Neutrophil (primary cell): ENCODE data around the gene SLC13A3.

Experiments
- H3K27ac ChIP-seq: fragments of 200-600 bp; sonication (generic); 2 replicates; pipeline ENCODE4 v1.5.1; 2016; ENCODE audit warnings: mild to moderate bottlenecking, moderate library complexity
- H3K27me3 ChIP-seq: fragments of 200-600 bp; sonication (generic); 2 replicates; pipeline ENCODE4 v1.6.0; 2016; ENCODE audit warnings: mild to moderate bottlenecking
- H3K36me3 ChIP-seq: fragments of 200-600 bp; sonication (generic); 2 replicates; pipeline ENCODE4 v1.5.1; 2017
- H3K4me1 ChIP-seq, 2 experiments: fragments of 200-600 bp in 1 of 2; sonication (generic) in 1 of 2; 1 replicate in 1 of 2; 2 replicates in 1 of 2; pipeline versions ENCODE4 v1.5.1 to v1.6.1; 2013 to 2016; ENCODE audit warnings: low read depth in 1 of 2, low read length in 1 of 2, mild to moderate bottlenecking in 1 of 2, moderate library complexity in 1 of 2; ENCODE audit not compliant: control insufficient read depth in 1 of 2, insufficient read depth in 1 of 2
- H3K4me3 ChIP-seq, 2 experiments: fragments of 200-600 bp in 1 of 2; sonication (generic) in 1 of 2; 1 replicate in 1 of 2; 2 replicates in 1 of 2; pipeline ENCODE4 v1.5.1; 2013 to 2016; ENCODE audit warnings: low read depth in 1 of 2, low read length in 1 of 2, mild to moderate bottlenecking in 1 of 2, moderate library complexity in 1 of 2
- H3K9me3 ChIP-seq: fragments of 200-600 bp; sonication (generic); 2 replicates; pipeline ENCODE4 v1.5.1; 2016
- CTCF ChIP-seq: fragments of 200-600 bp; sonication (generic); IDR thresholded peaks from 2 replicates; pipeline ENCODE4 v1.5.1; 2016; ENCODE audit warnings: antibody characterized with exemption

Gene SLC13A3

GRCh38 chr20:46641424-46641823 is 9.8 kb downstream of the SLC13A3 start:
- peaks cover 13% of the 10 kb centered on the region for H3K27me3 ChIP-seq
- no peaks in the 10 kb centered on the region for H3K4me1 ChIP-seq
- H3K36me3 ChIP-seq: no peaks in the 10 kb centered on the region
- no peak overlapping the region for H3K27ac ChIP-seq
- TF ChIP-seq CTCF: no peak
- no peak overlapping the region for H3K4me3 ChIP-seq
- H3K9me3 ChIP-seq: no peaks in the 10 kb centered on the region

GRCh38 chr20:46640536-46641311 is 10.5 kb downstream of the SLC13A3 start:
- Histone ChIP-seq H3K36me3 (no peaks in the 10 kb centered on the region), H3K4me3 (no peak overlapping the region), H3K4me1 (no peaks in the 10 kb centered on the region), H3K9me3 (no peaks in the 10 kb centered on the region), H3K27me3 (peaks cover 13% of the 10 kb centered on the region), H3K27ac (no peak overlapping the region)
- TF ChIP-seq CTCF: no peak

DNA sequence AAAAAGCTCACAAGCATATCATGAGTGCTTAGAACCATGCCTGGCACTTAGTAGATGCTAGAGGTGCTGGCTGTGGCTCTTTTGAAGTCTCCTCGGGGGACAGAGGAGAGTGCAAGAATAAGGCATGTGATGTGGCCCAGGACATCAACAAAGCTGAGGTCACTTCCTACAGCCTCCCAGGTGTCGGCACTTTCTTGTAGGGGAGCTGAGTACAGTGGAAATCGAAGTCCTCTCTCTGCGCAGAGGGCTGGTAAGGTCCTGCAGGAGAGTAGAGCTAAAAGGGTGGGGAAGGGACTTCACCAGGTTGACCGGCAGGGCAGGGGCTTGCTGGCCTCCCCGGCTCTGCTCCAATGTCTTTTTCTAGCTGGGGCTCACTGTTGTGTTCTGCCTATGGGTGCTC is 11.2 kb downstream of the SLC13A3 start:
- Histone ChIP-seq H3K4me1 (no peaks in the 10 kb centered on the region), H3K27ac (no peak overlapping the region), H3K27me3 (peaks cover 7% of the 10 kb centered on the region), H3K9me3 (no peaks in the 10 kb centered on the region), H3K4me3 (no peak overlapping the region), H3K36me3 (no peaks in the 10 kb centered on the region)
- no peak for TF ChIP-seq CTCF

DNA sequence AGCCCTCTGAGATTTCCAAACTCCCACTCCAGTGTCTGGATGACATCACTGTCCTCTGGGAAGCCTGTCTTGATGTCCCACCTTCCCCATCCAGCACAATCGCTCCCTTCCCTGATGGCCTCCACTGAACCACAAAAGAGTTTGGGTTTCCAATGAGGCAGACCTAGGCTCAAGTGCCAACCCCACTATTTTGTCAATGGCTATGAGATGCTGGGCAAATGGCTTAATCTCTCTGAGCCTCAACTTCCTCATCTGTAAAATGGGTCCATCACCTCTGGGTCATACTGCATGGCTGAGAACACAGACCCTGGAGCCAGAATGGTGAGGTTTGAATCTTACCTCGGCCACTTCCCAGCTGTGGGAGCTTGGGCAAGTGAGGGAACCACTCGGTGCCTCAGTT is 11.7 kb downstream of the SLC13A3 start:
- no peak for TF ChIP-seq CTCF
- H3K36me3 ChIP-seq: no peaks in the 10 kb centered on the region

GRCh38 chr20:46638898-46639274 is 12.4 kb downstream of the SLC13A3 start:
- Histone ChIP-seq H3K4me1 (no peaks in the 10 kb centered on the region), H3K4me3 (no peak overlapping the region), H3K9me3 (no peaks in the 10 kb centered on the region), H3K27ac (no peak overlapping the region), H3K36me3 (no peaks in the 10 kb centered on the region), H3K27me3 (no peaks in the 10 kb centered on the region)
- TF ChIP-seq CTCF: no peak

More for the DNA sequence above, 11.7 kb downstream of the SLC13A3 start:
- H3K27me3 ChIP-seq: peaks cover 3% of the 10 kb centered on the region
- H3K4me1 ChIP-seq: no peaks in the 10 kb centered on the region
- no peaks in the 10 kb centered on the region for H3K9me3 ChIP-seq
- H3K27ac ChIP-seq: no peak overlapping the region
- H3K4me3 ChIP-seq: no peak overlapping the region
